Brain microvascular endothelial cell (primary cell): ENCODE data around the gene CAGE1.
A peak's percentile ranks its signal among the peaks of the same experiment; 100 is the strongest.

Experiments used
- DNase-seq: peaks from one replicate; pipeline ENCODE4 v3.0.0-alpha.2; 2020
- H3K27ac ChIP-seq: fragments of 250-450 bp; sonication (Bioruptor Pico); 2 replicates; pipeline ENCODE4 v1.5.1; 2020; ENCODE audit warnings: mild to moderate bottlenecking, moderate library complexity
- H3K27me3 ChIP-seq: fragments of 250-450 bp; sonication (Bioruptor Pico); replicated peaks from 2 replicates; pipeline ENCODE4 v1.5.1; 2020; ENCODE audit warnings: mild to moderate bottlenecking
- H3K36me3 ChIP-seq: fragments of 250-450 bp; sonication (Bioruptor Pico); replicated peaks from 2 replicates; pipeline ENCODE4 v1.5.1; 2020; ENCODE audit warnings: mild to moderate bottlenecking
- H3K4me3 ChIP-seq: 2 replicates; pipeline ENCODE4 v1.5.1; 2011; ENCODE audit warnings: low read depth, mild to moderate bottlenecking, control low read depth, low read length, moderate library complexity
- CTCF ChIP-seq: IDR thresholded peaks from 2 replicates; pipeline ENCODE4 v1.5.1; 2011; ENCODE audit warnings: low read depth, mild to moderate bottlenecking, moderate library complexity, low read length, control low read depth, inconsistent platforms; ENCODE audit errors: missing control alignments
- in situ Hi-C: cut with HindIII; loops from 2 replicates; pipeline ENCODE4 v1.10.0; 2017; ENCODE audit warnings: low sequenced_read_pairs, low pct_ligation_motif_present

The CAGE1 gene

GRCh38 chr6:7432391-7433120, 43.0 kb upstream of the CAGE1 start:
- in situ Hi-C loops, result no loop called here
- Histone ChIP-seq H3K4me3 (no peak overlapping the region), H3K27ac (no peak overlapping the region), H3K27me3 (no peaks in the 10 kb centered on the region), H3K36me3 (no peaks in the 10 kb centered on the region)
- no peak for DNase-seq
- TF ChIP-seq CTCF, result no peak

- H3K27ac ChIP-seq, result no peak overlapping the region
- no peak overlapping the region for H3K4me3 ChIP-seq
These were observed 42.3 kb upstream of the CAGE1 start for GRCh38 chr6:7431674-7432390.

GRCh38 chr6:7431313-7431673, 41.8 kb upstream of the CAGE1 start:
- no peak overlapping the region for H3K4me3 ChIP-seq
- H3K27ac ChIP-seq, result no peak overlapping the region
- TF ChIP-seq CTCF, result no peak
- H3K27me3 ChIP-seq, result no peaks in the 10 kb centered on the region
- H3K36me3 ChIP-seq, result no peaks in the 10 kb centered on the region
- no peak for DNase-seq
- in situ Hi-C loops, result no loop called here

More at GRCh38 chr6:7431674-7432390, 42.3 kb upstream of the CAGE1 start:
- Histone ChIP-seq H3K27me3 (no peaks in the 10 kb centered on the region), H3K36me3 (no peaks in the 10 kb centered on the region)
- in situ Hi-C loops, result no loop called here
- DNase-seq, result peak; percentile 29
- TF ChIP-seq CTCF, result no peak

- in situ Hi-C loops, result no loop called here
These were observed 37.1 kb upstream of the CAGE1 start for GRCh38 chr6:7426447-7427169.

GRCh38 chr6:7425808-7426190, 36.3 kb upstream of the CAGE1 start:
- H3K4me3 ChIP-seq, result no peak overlapping the region
- no peaks in the 10 kb centered on the region for H3K27me3 ChIP-seq
- no peak overlapping the region for H3K27ac ChIP-seq
- no peak for TF ChIP-seq CTCF
- no peaks in the 10 kb centered on the region for H3K36me3 ChIP-seq
- no peak for DNase-seq
- in situ Hi-C loops, result no loop called here

More at GRCh38 chr6:7426447-7427169, 37.1 kb upstream of the CAGE1 start:
- Histone ChIP-seq H3K27me3 (no peaks in the 10 kb centered on the region), H3K36me3 (no peaks in the 10 kb centered on the region), H3K27ac (no peak overlapping the region), H3K4me3 (no peak overlapping the region)
- no peak for DNase-seq
- no peak for TF ChIP-seq CTCF
